Sigmoid colon (tissue), 7 donors: ENCODE measurements around the gene ERCC6L. TPM values are rescaled to one million over a fixed set of nuclear protein-coding genes. Genes with fewer than 3 reads are reported as not detected.

ENCODE experiments used
- DNase-seq: peaks from one replicate; pipeline ENCODE4 v3.0.0-alpha.2; 2019
- H3K27ac ChIP-seq, 4 donors: fragments of 200-600 bp; sonication (generic); one replicate each; pipeline ENCODE4 v1.5.1; 2016 to 2019; ENCODE audit warnings: mild to moderate bottlenecking in 1 of 4
- H3K27me3 ChIP-seq, 3 donors: fragments of 200-600 bp; sonication (generic); one replicate each; pipeline ENCODE4 v1.5.1; 2019; ENCODE audit warnings: mild to moderate bottlenecking in 1 of 3
- H3K36me3 ChIP-seq, 4 donors: fragments of 200-600 bp; sonication (generic); one replicate each; pipeline ENCODE4 v1.5.1; 2016 to 2019
- H3K4me1 ChIP-seq, 4 donors: fragments of 200-600 bp; sonication (generic); one replicate each; pipeline ENCODE4 v1.5.1; 2017 to 2019
- H3K4me3 ChIP-seq, 4 donors: fragments of 200-600 bp; sonication (generic); one replicate each; pipeline ENCODE4 v1.5.1; 2017 to 2019; ENCODE audit warnings: mild to moderate bottlenecking in 2 of 4, moderate library complexity in 1 of 4
- H3K9me3 ChIP-seq, 4 donors: fragments of 200-600 bp in 3 of 4; sonication (generic) in 3 of 4; one replicate each; pipeline versions ENCODE4 v1.5.1 to v1.6.1; 2013 to 2019
- CTCF ChIP-seq, 4 experiments: fragments of 450-650 bp in 3 of 4; fragments of 200-600 bp in 1 of 4; IDR thresholded peaks; one replicate each; pipeline ENCODE4 v1.5.1; 2016 to 2019; ENCODE audit warnings: antibody characterized with exemption in 4 of 4, mild to moderate bottlenecking in 3 of 4, moderate library complexity in 2 of 4
- EP300 ChIP-seq, 4 donors: sonication (generic); formaldehyde crosslinking; IDR thresholded peaks; one replicate each; pipeline ENCODE4 v1.6.1; 2017; ENCODE audit warnings: antibody characterized with exemption in 4 of 4
- POLR2A ChIP-seq, 2 donors: fragments of 450-650 bp; IDR thresholded peaks; one replicate each; pipeline ENCODE4 v1.6.1; 2016; ENCODE audit warnings: antibody characterized with exemption in 2 of 2, mild to moderate bottlenecking in 2 of 2, moderate library complexity in 2 of 2
- POLR2AphosphoS5 ChIP-seq, 4 donors: sonication (generic); formaldehyde crosslinking; IDR thresholded peaks; one replicate each; pipeline ENCODE4 v1.6.1; 2017; ENCODE audit warnings: antibody characterized with exemption in 4 of 4
- WGBS, 2 donors: extraction: QIAGEN DNeasy Blood & Tissue Kit; methylation state at CpG; one replicate each; pipeline ENCODE4 v1.1.7; 2013; 5-methylcytosine and 5-hydroxymethylcytosine counted together
- intact Hi-C: fragments of 100-400 bp; cut with DNase I; formaldehyde crosslinking; loops from one replicate; pipeline ENCODE4 v1.15.1; 2023
- polyA plus RNA-seq, 3 donors: library from polyadenylated mRNA; stranded (reverse); fragments of 200-250 nt; gene quantifications; one replicate each; pipeline ENCODE4 v1.2.3, GENCODE V29; 2013
- total RNA-seq, 4 donors: library from RNA; depleted of rRNA; stranded (reverse); fragments of >200 nt; gene quantifications; one replicate each; pipeline ENCODE4 v1.1.0, GENCODE V29; 2016
- donor health status: healthy with polysubstance abuse.
- donor health status: Bipolar disorder and iron deficiency.
- donor health status: healthy.

Gene ERCC6L
- total and polyA plus RNA-seq, 7 donors: under 0.01 to 2.4 (median 0.20) TPM; not detected in 3

GRCh38 chrX:72265263-72265662 lies 26.4 kb upstream of the ERCC6L start:
- Histone ChIP-seq H3K27me3 (no peaks in the 10 kb centered on the region), H3K9me3 (no peaks in the 10 kb centered on the region), H3K4me1 (peaks cover 0 to 1% (median 0%) of the 10 kb centered on the region in 4 donors), H3K27ac (no peak overlapping the region), H3K4me3 (no peak overlapping the region), H3K36me3 (peaks cover 0 to 13% (median 7%) of the 10 kb centered on the region in 4 donors)
- intact Hi-C loops: no loop called here
- no peak for DNase-seq
- 46 to 81% methylated on average over 3 of the region's 3 CpGs for WGBS, 2 donors
- TF ChIP-seq EP300 (IDR thresholded peaks at IDR 0.05) (no peak), CTCF (IDR thresholded peaks at IDR 0.05) (no peak), POLR2A (IDR thresholded peaks at IDR 0.05) (no peak), POLR2AphosphoS5 (IDR thresholded peaks at IDR 0.05) (no peak)

GRCh38 chrX:72262077-72262476 lies 23.2 kb upstream of the ERCC6L start:
- Histone ChIP-seq H3K4me1 (no peaks in the 10 kb centered on the region), H3K27me3 (no peaks in the 10 kb centered on the region), H3K36me3 (no peaks in the 10 kb centered on the region), H3K27ac (no peak overlapping the region), H3K9me3 (no peaks in the 10 kb centered on the region), H3K4me3 (no peak overlapping the region)
- no peak for DNase-seq
- 25 to 62% methylated on average over 7 of the region's 7 CpGs for WGBS, 2 donors
- intact Hi-C loops: no loop called here
- TF ChIP-seq POLR2AphosphoS5 (IDR thresholded peaks at IDR 0.05): no peak

GRCh38 chrX:72260448-72260847 lies 21.6 kb upstream of the ERCC6L start:
- no peaks in the 10 kb centered on the region for H3K9me3 ChIP-seq
- TF ChIP-seq POLR2AphosphoS5 (IDR thresholded peaks at IDR 0.05): no peak
- TF ChIP-seq POLR2A (IDR thresholded peaks at IDR 0.05): no peak
- 90 to 96% methylated on average over 4 of the region's 4 CpGs for WGBS, 2 donors

GRCh38 chrX:72258174-72258573 lies 19.3 kb upstream of the ERCC6L start:
- TF ChIP-seq POLR2A (IDR thresholded peaks at IDR 0.05) (no peak), CTCF (IDR thresholded peaks at IDR 0.05) (no peak), EP300 (IDR thresholded peaks at IDR 0.05) (no peak), POLR2AphosphoS5 (IDR thresholded peaks at IDR 0.05) (no peak)
- H3K36me3 ChIP-seq: no peaks in the 10 kb centered on the region
- intact Hi-C loops: loop anchor here (10.0 kb wide), 1 partner anchor 1143 kb away; the partner anchor contains the start of genes IL2RG and MED12
- no peak overlapping the region for H3K27ac ChIP-seq
- 39 to 68% methylated on average over 7 of the region's 7 CpGs for WGBS, 2 donors
- no peak overlapping the region for H3K4me3 ChIP-seq
- H3K27me3 ChIP-seq: peaks cover 0 to 3% (median 0%) of the 10 kb centered on the region in 3 donors
- H3K9me3 ChIP-seq: no peaks in the 10 kb centered on the region
- no peaks in the 10 kb centered on the region for H3K4me1 ChIP-seq
- DNase-seq: no peak

More at GRCh38 chrX:72260448-72260847, 21.6 kb upstream of the ERCC6L start:
- no peak overlapping the region for H3K27ac ChIP-seq
- intact Hi-C loops: no loop called here
- peaks cover 0 to 1% (median 0%) of the 10 kb centered on the region in 3 donors for H3K27me3 ChIP-seq
- H3K4me3 ChIP-seq: no peak overlapping the region
- no peak for DNase-seq
- no peaks in the 10 kb centered on the region for H3K4me1 ChIP-seq
- H3K36me3 ChIP-seq: no peaks in the 10 kb centered on the region

DNA sequence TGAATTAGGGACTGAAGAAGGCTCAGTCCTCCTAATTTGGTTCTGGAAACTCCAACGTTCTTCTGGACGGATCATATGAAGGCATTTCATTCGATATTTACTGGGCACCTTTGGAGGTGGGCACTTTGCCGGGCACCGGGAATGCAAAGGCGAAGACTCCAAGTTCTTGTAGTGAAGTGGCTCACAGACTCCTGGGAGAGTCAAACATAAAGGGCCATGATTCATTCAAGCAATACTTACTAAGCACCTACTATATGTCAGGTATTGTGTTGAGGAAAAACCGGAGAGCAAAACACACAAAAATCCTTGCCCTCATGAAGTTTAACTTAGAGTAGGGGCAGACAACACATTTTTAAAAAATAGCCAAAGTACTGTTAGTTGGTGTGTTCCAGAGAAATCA lies 17.0 kb upstream of the ERCC6L start:
- TF ChIP-seq POLR2A (IDR thresholded peaks at IDR 0.05): no peak
- no peak for TF ChIP-seq CTCF (IDR thresholded peaks at IDR 0.05)
- no peak for TF ChIP-seq POLR2AphosphoS5 (IDR thresholded peaks at IDR 0.05)
- TF ChIP-seq EP300 (IDR thresholded peaks at IDR 0.05): no peak
- peaks cover 0 to 3% (median 0%) of the 10 kb centered on the region in 3 donors for H3K27me3 ChIP-seq
- no peaks in the 10 kb centered on the region for H3K36me3 ChIP-seq
- H3K4me1 ChIP-seq: no peaks in the 10 kb centered on the region
- intact Hi-C loops: loop anchor here (10.0 kb wide), 1 partner anchor 1141 kb away; the partner anchor contains the start of genes IL2RG and MED12
- no peak overlapping the region for H3K27ac ChIP-seq
- no peaks in the 10 kb centered on the region for H3K9me3 ChIP-seq
- WGBS, 2 donors: 81 to 90% methylated on average over 7 of the region's 7 CpGs
- H3K4me3 ChIP-seq: no peak overlapping the region
- no peak for DNase-seq

- Histone ChIP-seq H3K9me3 (no peaks in the 10 kb centered on the region), H3K4me1 (no peaks in the 10 kb centered on the region), H3K4me3 (no peak overlapping the region), H3K36me3 (no peaks in the 10 kb centered on the region), H3K27ac (no peak overlapping the region), H3K27me3 (peaks cover 0 to 3% (median 0%) of the 10 kb centered on the region in 3 donors)
- intact Hi-C loops: loop anchor here (10.0 kb wide), 1 partner anchor 1141 kb away; the partner anchor contains the start of genes IL2RG and MED12
- no peak for TF ChIP-seq CTCF (IDR thresholded peaks at IDR 0.05)
- TF ChIP-seq POLR2A (IDR thresholded peaks at IDR 0.05): no peak
- no peak for TF ChIP-seq EP300 (IDR thresholded peaks at IDR 0.05)
- no peak for TF ChIP-seq POLR2AphosphoS5 (IDR thresholded peaks at IDR 0.05)
- 5 to 11% methylated on average over 24 of the region's 24 CpGs for WGBS, 2 donors
- DNase-seq: no peak
Measured at GRCh38 chrX:72255445-72255844, 16.6 kb upstream of the ERCC6L start.
